Measurements from ENCODE around the gene ZNF430. TPM values are rescaled to one million over a fixed set of nuclear protein-coding genes. Genes with fewer than 3 reads are reported as not detected.

Gene ZNF430
- 9.4 and 16.0 TPM in 2 replicates for total RNA-seq

GRCh38 chr19:21020298-21021227 is at the start of gene ZNF430:
ZNF430 (plus strand) TSS chr19:21020657; CDS start chr19:21020801, 144 bp downstream.

GRCh38 chr19:21082011-21082975 is 61.8 kb downstream of the ZNF430 start, which contains the start of gene ZNF714:
ZNF714 (plus strand) TSS chr19:21082203; CDS start chr19:21098269, 16,066 bp downstream.

Small RNA genes within 50 kb of the gene (small RNA-seq; reads per million reads assigned to genes)
- not detected for gene AC008739.3

Other genes starting within 250 kb of the ZNF430 start
- gene ZNF66, start 244.4 kb upstream of the ZNF430 start, total RNA-seq: 4.2 and 4.6 TPM in 2 replicates
- gene ZNF85, start 97.4 kb upstream of the ZNF430 start, total RNA-seq: 7.7 and 9.4 TPM in 2 replicates
- 3.8 and 9.1 TPM in 2 replicates for gene ZNF714, start 61.5 kb downstream of the ZNF430 start, total RNA-seq
- 6.0 and 9.8 TPM in 2 replicates for gene ZNF431, start 121.4 kb downstream of the ZNF430 start, total RNA-seq

Measured in articular chondrocyte of knee joint (primary cell).